ENCODE measurements around the gene GATAD2B.

Gene GATAD2B

DNA sequence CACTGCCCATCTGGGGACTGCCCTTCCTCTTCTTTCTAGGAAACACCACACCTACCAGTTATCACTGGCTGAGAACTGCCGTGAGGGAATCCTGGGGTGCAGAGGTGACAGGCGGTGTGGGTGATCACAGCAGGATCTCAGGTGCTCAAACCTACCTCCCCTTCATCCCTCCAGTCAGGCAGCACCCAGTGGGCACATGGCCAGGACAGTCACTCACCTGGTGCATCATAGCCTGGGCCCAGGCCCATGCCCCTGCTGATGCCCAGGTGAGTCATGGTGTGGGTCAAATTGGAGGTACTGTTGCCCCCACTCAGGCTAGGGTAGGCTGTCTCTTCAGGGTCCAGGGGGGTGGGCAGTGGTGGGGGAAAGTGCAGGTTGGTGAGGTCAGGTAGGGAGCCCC is 29.0 kb upstream of the GATAD2B start:
- DNase-seq (ENCODE audit: low read depth), result no peak
- TF ChIP-seq, protein P1, sequence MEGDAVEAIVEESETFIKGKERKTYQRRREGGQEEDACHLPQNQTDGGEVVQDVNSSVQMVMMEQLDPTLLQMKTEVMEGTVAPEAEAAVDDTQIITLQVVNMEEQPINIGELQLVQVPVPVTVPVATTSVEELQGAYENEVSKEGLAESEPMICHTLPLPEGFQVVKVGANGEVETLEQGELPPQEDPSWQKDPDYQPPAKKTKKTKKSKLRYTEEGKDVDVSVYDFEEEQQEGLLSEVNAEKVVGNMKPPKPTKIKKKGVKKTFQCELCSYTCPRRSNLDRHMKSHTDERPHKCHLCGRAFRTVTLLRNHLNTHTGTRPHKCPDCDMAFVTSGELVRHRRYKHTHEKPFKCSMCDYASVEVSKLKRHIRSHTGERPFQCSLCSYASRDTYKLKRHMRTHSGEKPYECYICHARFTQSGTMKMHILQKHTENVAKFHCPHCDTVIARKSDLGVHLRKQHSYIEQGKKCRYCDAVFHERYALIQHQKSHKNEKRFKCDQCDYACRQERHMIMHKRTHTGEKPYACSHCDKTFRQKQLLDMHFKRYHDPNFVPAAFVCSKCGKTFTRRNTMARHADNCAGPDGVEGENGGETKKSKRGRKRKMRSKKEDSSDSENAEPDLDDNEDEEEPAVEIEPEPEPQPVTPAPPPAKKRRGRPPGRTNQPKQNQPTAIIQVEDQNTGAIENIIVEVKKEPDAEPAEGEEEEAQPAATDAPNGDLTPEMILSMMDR (conservative IDR thresholded peaks at IDR 0.05; ENCODE audit: low read depth, low read length), result no peak
- no peak overlapping the region for H3K4me3 ChIP-seq (ENCODE audit: low read depth, low read length)

DNA sequence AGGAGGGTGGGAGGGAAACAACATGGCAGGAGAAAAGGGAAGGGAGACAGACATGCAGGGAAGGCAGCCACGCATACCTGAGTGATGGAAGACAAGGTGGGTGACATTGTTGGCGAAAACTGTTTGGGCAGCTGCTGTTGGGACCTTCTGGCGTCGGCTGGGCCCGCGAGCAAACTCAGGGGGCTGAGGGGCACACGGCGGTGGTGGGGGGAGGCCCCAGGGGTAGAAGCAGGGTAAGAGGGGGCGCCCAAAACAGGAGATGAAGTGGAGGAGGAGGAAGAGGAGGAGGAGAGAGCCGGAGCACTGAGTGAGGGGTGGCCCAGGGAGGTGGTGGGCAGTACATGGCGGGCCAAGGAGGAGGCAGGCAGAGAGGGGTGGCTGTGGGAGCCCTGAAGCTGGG is 28.4 kb upstream of the GATAD2B start:
- TF ChIP-seq, protein P1 (conservative IDR thresholded peaks at IDR 0.05; ENCODE audit: low read depth, low read length), result no peak
- no peak for DNase-seq (ENCODE audit: low read depth)
- no peak overlapping the region for H3K4me3 ChIP-seq (ENCODE audit: low read depth, low read length)

DNA sequence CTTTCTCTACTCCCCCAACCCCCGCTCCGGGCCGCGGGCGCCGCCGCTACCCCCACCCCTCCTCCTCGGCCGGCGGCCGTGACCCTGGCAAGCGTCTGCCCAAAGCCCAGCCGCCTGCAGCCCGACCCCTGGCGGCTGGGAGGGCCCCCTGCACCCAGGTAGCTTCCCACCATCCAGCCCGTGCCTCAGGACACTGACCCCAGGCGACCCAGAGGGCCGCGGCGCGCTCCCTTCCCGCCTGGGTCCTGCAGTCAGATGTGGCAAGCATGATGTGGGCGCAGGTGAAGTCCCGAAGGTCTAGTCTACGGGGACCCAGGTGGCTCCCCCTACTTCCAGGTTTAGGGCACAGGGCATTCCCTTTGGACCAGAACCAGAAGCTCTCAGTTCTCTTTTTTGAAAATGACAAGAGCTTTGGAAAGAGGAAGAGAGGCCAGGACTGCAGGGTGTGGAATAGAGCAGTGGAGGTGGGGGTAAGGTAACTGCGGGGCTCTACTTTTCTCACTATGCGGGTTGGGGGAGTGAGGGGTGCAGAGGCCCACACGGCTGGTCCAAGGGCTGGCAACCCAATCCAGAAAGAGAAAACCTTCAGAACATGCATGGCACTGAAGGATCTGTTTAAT is 24.0 kb upstream of the GATAD2B start, which contains the start of gene DENND4B:
Gene DENND4B (minus strand): TSS at position 97 of the 620 bp plus-strand sequence. CDS start 2,344 bp downstream, outside the sequence.
- peak within 1 kb of the TSS; percentile 78 for H3K4me3 ChIP-seq (ENCODE audit: low read depth, low read length)
- TF ChIP-seq, protein P1 (conservative IDR thresholded peaks at IDR 0.05; ENCODE audit: low read depth, low read length), result peak; percentile 78
- peak; percentile 81 for DNase-seq (ENCODE audit: low read depth)

DNA sequence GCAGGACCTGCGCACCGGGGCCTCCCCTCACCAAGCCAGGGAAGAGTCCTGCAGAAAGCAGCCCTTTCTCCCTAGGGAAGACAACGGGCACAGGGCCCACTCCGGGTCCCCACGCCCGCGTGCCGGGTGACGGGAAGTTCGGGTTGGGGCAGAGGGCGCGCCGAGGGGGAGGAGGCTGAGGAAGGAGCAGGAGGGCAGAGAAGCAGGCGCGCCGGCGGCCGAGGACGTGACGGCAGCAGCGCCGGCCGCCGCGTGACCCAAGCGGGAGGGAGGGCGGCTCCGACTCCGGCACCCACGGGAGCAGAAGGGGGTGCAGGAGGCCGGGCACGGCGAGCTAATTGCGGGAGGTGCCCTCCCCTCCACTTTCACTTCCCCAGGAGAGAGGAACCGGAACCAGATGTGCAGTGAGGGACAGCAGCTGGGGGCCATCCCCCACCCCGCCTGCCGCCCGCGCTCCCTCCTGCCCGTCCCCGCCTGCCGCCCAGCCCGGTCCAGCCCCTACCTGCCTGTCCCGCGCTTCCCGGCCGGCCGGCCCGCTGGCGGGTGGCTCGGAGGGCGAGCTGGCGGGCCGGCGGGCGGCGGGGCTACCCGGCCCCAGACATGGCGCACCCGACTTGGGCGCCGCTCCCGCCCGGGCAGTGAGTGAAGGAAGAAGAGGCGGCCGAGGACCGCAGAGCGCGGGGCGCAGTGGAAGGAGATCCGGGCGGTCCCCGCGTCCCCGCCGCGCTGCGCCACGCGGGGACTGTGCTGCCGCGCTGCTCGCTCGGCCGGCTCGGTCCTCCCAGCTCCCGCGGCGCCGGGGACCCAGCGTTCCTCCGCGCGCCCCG is 23.2 kb upstream of the GATAD2B start:
- peak overlapping the region; percentile 78 for H3K4me3 ChIP-seq (ENCODE audit: low read depth, low read length)
- TF ChIP-seq, protein P1 (conservative IDR thresholded peaks at IDR 0.05; ENCODE audit: low read depth, low read length), result no peak

DNA sequence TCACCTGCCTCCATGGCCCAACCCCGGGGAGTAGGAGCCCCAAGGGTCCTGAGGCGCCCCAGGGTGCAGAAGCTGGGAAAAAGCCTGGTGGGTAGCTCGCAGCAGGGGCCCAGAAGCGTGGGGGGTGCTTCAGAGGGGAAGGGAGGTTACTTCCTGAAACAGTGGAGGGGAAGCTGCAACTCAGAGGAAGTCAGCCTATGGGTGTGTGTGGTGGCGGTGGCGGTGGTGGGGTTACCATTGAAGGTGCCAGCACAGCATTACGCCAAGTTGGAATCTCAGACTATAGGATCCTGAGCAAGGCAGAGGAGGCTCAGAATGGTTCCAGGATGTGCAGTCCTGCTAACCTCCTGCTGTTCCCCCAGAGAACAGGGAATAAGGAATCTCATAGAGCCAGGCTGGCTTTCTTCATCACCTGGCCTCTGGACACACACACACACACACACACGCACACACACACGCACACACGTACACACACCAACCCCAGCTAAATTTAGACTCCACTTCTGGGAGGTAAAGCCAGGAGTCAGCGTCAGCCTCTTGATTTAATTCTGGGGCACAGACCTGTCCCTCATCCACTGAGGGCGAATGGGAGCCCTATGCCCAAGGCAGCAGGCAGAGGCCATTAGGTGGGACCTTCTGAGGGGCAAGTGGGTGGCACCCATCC is 22.5 kb upstream of the GATAD2B start:
- TF ChIP-seq, protein P1 (conservative IDR thresholded peaks at IDR 0.05; ENCODE audit: low read depth, low read length), result no peak
- peak overlapping the region; percentile 78 for H3K4me3 ChIP-seq (ENCODE audit: low read depth, low read length)
- peak; percentile 70 for DNase-seq (ENCODE audit: low read depth)

More for the DNA sequence above, 23.2 kb upstream of the GATAD2B start:
- DNase-seq (ENCODE audit: low read depth), result peak; percentile 75

DNA sequence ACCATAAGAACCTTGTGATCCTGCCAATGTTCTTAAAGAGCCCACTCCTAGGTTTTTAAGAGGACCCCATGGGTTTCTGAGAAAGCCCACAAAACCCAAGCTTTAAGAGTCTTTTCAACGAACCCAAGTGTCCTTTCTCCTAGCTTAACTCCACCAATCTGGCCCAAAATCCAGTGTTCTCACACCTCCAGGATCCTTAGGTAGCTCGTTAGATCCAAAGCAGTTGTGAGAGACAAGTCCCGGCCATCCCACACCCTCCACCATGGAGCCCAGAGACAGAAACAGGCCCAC is 22.0 kb upstream of the GATAD2B start:
- no peak for DNase-seq (ENCODE audit: low read depth)
- no peak overlapping the region for H3K4me3 ChIP-seq (ENCODE audit: low read depth, low read length)

More for the DNA sequence above, 22.0 kb upstream of the GATAD2B start:
- TF ChIP-seq, protein P1 (conservative IDR thresholded peaks at IDR 0.05; ENCODE audit: low read depth, low read length), result no peak
